ENCODE measurements around the gene AP1G1. TPM values are rescaled to one million over a fixed set of nuclear protein-coding genes. Genes with fewer than 3 reads are reported as not detected.
A peak's percentile ranks its signal among the peaks of the same experiment; 100 is the strongest.
"Not testable (repeated sequence)": the region's sequence is repeated elsewhere in the genome, so short reads cannot be mapped to it uniquely, and the experiment has no call there.

Gene AP1G1
- total RNA-seq, 2 experiments from 2014 or later, result 65.9 to 66.9 TPM

GRCh38 chr16:71845639-71846430 is 37.2 kb upstream of the AP1G1 start, which contains the start of gene ATXN1L:
Gene ATXN1L, plus strand, starts transcription at chr16:71845976. Its CDS starts 3,765 bp downstream, at chr16:71849741.
- no peaks in the 10 kb centered on the region for H3K27me3 Mint-ChIP-seq
- CTCF ChIA-PET, result interaction anchor here (0.9 kb wide), 1 partner anchor 36 kb away, joined by 5 read pairs; no protein-coding TSS in a partner anchor
- POLR2A ChIA-PET, result interaction anchor here (1.0 to 1.1 kb wide), 2 partner anchors 37 to 38 kb away, joined by 4 to 5 read pairs; partner anchors contain the start of genes AP1G1 and ZNF821

GRCh38 chr16:71843572-71843971 is 34.9 kb upstream of the AP1G1 start:
- DNase-seq, result no peak
- Mint-ChIP-seq H3K4me3 (no peak overlapping the region), H3K27me3 (no peaks in the 10 kb centered on the region), H3K4me1 (ENCODE audit: low read depth) (peaks cover 40% of the 10 kb centered on the region), H3K27ac (peak overlapping the region; percentile 13), H3K36me3 (peaks cover 7% of the 10 kb centered on the region), H3K9me3 (no peaks in the 10 kb centered on the region)
- intact Hi-C loops (cut with micrococcal nuclease), result no loop called here
- ChIA-PET POLR2A (interaction anchor here (0.8 to 2.1 kb wide), 4 partner anchors 9 to 50 kb away, joined by 3 to 7 read pairs (median 4); partner anchors contain the start of gene AP1G1), CTCF (interaction anchor here (0.8 to 1.5 kb wide), 5 partner anchors 35 to 278 kb away, joined by 3 to 8 read pairs (median 5); partner anchors contain the start of gene AP1G1)

More at GRCh38 chr16:71845639-71846430, 37.2 kb upstream of the AP1G1 start, which contains the start of gene ATXN1L:
- Mint-ChIP-seq H3K27ac (peak within 1 kb of the TSS; percentile 92), H3K9me3 (no peaks in the 10 kb centered on the region), H3K4me1 (ENCODE audit: low read depth) (peaks cover 41% of the 10 kb centered on the region), H3K36me3 (peaks cover 23% of the 10 kb centered on the region), H3K4me3 (peak within 1 kb of the TSS; percentile 91)
- intact Hi-C loops (cut with micrococcal nuclease), result loop anchor here (1.0 kb wide), 2 partner anchors 10 to 49 kb away; partner anchors contain the start of gene IST1
- peak; percentile 95 for DNase-seq

- CTCF ChIA-PET, result interaction anchor here (1.4 kb wide), 1 partner anchor 43 kb away, joined by 8 read pairs; no protein-coding TSS in a partner anchor
- no peaks in the 10 kb centered on the region for H3K27me3 Mint-ChIP-seq
Measured at GRCh38 chr16:71840052-71840451, 31.4 kb upstream of the AP1G1 start.

GRCh38 chr16:71837150-71837549 is 28.5 kb upstream of the AP1G1 start:
- DNase-seq, result no peak
- intact Hi-C loops (cut with micrococcal nuclease), result no loop called here
- Mint-ChIP-seq H3K27me3 (no peaks in the 10 kb centered on the region), H3K27ac (no peak overlapping the region), H3K4me3 (no peak overlapping the region), H3K9me3 (no peaks in the 10 kb centered on the region), H3K4me1 (ENCODE audit: low read depth) (peaks cover 10% of the 10 kb centered on the region), H3K36me3 (no peaks in the 10 kb centered on the region)
- ChIA-PET POLR2A (no interaction called here), CTCF (no interaction called here)

More at GRCh38 chr16:71840052-71840451, 31.4 kb upstream of the AP1G1 start:
- no peak for DNase-seq
- Mint-ChIP-seq H3K4me1 (ENCODE audit: low read depth) (peaks cover 20% of the 10 kb centered on the region), H3K4me3 (no peak overlapping the region), H3K9me3 (no peaks in the 10 kb centered on the region), H3K36me3 (no peaks in the 10 kb centered on the region), H3K27ac (no peak overlapping the region)
- intact Hi-C loops (cut with micrococcal nuclease), result no loop called here
- POLR2A ChIA-PET, result interaction anchor here (1.1 kb wide), 1 partner anchor 24 kb away, joined by 3 read pairs; no protein-coding TSS in a partner anchor

- Mint-ChIP-seq H3K27ac (no peak overlapping the region), H3K4me3 (no peak overlapping the region), H3K27me3 (no peaks in the 10 kb centered on the region), H3K9me3 (no peaks in the 10 kb centered on the region), H3K4me1 (ENCODE audit: low read depth) (peaks cover 7% of the 10 kb centered on the region), H3K36me3 (no peaks in the 10 kb centered on the region)
- POLR2A ChIA-PET, result interaction anchor here (1.5 kb wide), 1 partner anchor 9 kb away, joined by 4 read pairs; no protein-coding TSS in a partner anchor
- DNase-seq, result no peak
- CTCF ChIA-PET, result no interaction called here
- intact Hi-C loops (cut with micrococcal nuclease), result no loop called here
Measured at GRCh38 chr16:71834291-71834690, 25.7 kb upstream of the AP1G1 start.

GRCh38 chr16:71832112-71832511 is 23.5 kb upstream of the AP1G1 start:
- CTCF ChIA-PET; H3K27ac Mint-ChIP-seq; DNase-seq; intact Hi-C loops (cut with micrococcal nuclease); H3K9me3 Mint-ChIP-seq; H3K36me3 Mint-ChIP-seq; H3K4me3 Mint-ChIP-seq; H3K4me1 Mint-ChIP-seq (ENCODE audit: low read depth); H3K27me3 Mint-ChIP-seq: not testable (repeated sequence)
- POLR2A ChIA-PET, result interaction anchor here (0.6 kb wide), 1 partner anchor 154 kb away, joined by 4 read pairs; no protein-coding TSS in a partner anchor

GRCh38 chr16:71831698-71832097 is 23.1 kb upstream of the AP1G1 start:
- H3K4me3 Mint-ChIP-seq; DNase-seq; H3K9me3 Mint-ChIP-seq; H3K36me3 Mint-ChIP-seq; CTCF ChIA-PET; H3K27me3 Mint-ChIP-seq; H3K4me1 Mint-ChIP-seq (ENCODE audit: low read depth); H3K27ac Mint-ChIP-seq; intact Hi-C loops (cut with micrococcal nuclease): not testable (repeated sequence)
- POLR2A ChIA-PET, result interaction anchor here (0.6 kb wide), 1 partner anchor 154 kb away, joined by 4 read pairs; no protein-coding TSS in a partner anchor

- intact Hi-C loops (cut with micrococcal nuclease), result no loop called here
- POLR2A ChIA-PET, result interaction anchor here (0.7 to 1.3 kb wide), 2 partner anchors 13 to 22 kb away, joined by 3 read pairs; no protein-coding TSS in a partner anchor
- no peak for DNase-seq
- Mint-ChIP-seq H3K4me3 (no peak overlapping the region), H3K36me3 (peaks cover 7% of the 10 kb centered on the region), H3K27me3 (no peaks in the 10 kb centered on the region), H3K27ac (no peak overlapping the region), H3K9me3 (no peaks in the 10 kb centered on the region), H3K4me1 (ENCODE audit: low read depth) (peaks cover 7% of the 10 kb centered on the region)
- CTCF ChIA-PET, result no interaction called here
Measured at GRCh38 chr16:71830359-71830758, 21.7 kb upstream of the AP1G1 start.

- H3K27ac Mint-ChIP-seq, result no peak overlapping the region
- no peaks in the 10 kb centered on the region for H3K9me3 Mint-ChIP-seq
- H3K4me3 Mint-ChIP-seq, result no peak overlapping the region
- CTCF ChIA-PET, result no interaction called here
- intact Hi-C loops (cut with micrococcal nuclease), result no loop called here
- no peak for DNase-seq
- H3K4me1 Mint-ChIP-seq (ENCODE audit: low read depth), result no peaks in the 10 kb centered on the region
- H3K36me3 Mint-ChIP-seq, result peaks cover 7% of the 10 kb centered on the region
- POLR2A ChIA-PET, result no interaction called here
- H3K27me3 Mint-ChIP-seq, result no peaks in the 10 kb centered on the region
Measured at GRCh38 chr16:71826533-71827017, 17.9 kb upstream of the AP1G1 start.

GRCh38 chr16:71817155-71817500 is 8.5 kb upstream of the AP1G1 start:
- Mint-ChIP-seq H3K4me1 (ENCODE audit: low read depth) (peaks cover 25% of the 10 kb centered on the region), H3K27ac (peak overlapping the region; percentile 96), H3K4me3 (peak overlapping the region; percentile 27)
- ChIA-PET POLR2A (interaction anchor here (0.9 to 2.2 kb wide), 3 partner anchors 9 to 66 kb away, joined by 3 to 23 read pairs (median 3); partner anchors contain the start of gene AP1G1), CTCF (interaction anchor here (1.3 to 1.7 kb wide), 2 partner anchors 11 to 65 kb away, joined by 3 to 7 read pairs; no protein-coding TSS in a partner anchor)
- DNase-seq; H3K36me3 Mint-ChIP-seq; H3K9me3 Mint-ChIP-seq; H3K27me3 Mint-ChIP-seq; intact Hi-C loops (cut with micrococcal nuclease): not testable (repeated sequence)

GRCh38 chr16:71811261-71811803 is 2.7 kb upstream of the AP1G1 start:
- no peak for DNase-seq
- intact Hi-C loops (cut with micrococcal nuclease), result no loop called here
- peak overlapping the region; percentile 74 for H3K27ac Mint-ChIP-seq
- CTCF ChIA-PET, result interaction anchor here (0.6 to 1.3 kb wide), 2 partner anchors 12 to 71 kb away, joined by 3 to 7 read pairs; no protein-coding TSS in a partner anchor
- H3K9me3 Mint-ChIP-seq, result no peaks in the 10 kb centered on the region
- H3K36me3 Mint-ChIP-seq, result peaks cover 2% of the 10 kb centered on the region
- POLR2A ChIA-PET, result interaction anchor here (0.6 kb wide), 1 partner anchor 28 kb away, joined by 5 read pairs; no protein-coding TSS in a partner anchor
- peaks cover 33% of the 10 kb centered on the region for H3K4me1 Mint-ChIP-seq (ENCODE audit: low read depth)
- no peaks in the 10 kb centered on the region for H3K27me3 Mint-ChIP-seq
- H3K4me3 Mint-ChIP-seq, result peak overlapping the region; percentile 26

- H3K9me3 Mint-ChIP-seq; H3K36me3 Mint-ChIP-seq; POLR2A ChIA-PET; intact Hi-C loops (cut with micrococcal nuclease); H3K27me3 Mint-ChIP-seq: not testable (repeated sequence)
- peaks cover 32% of the 10 kb centered on the region for H3K4me1 Mint-ChIP-seq (ENCODE audit: low read depth)
- H3K27ac Mint-ChIP-seq, result peak overlapping the region; percentile 99
- CTCF ChIA-PET, result interaction anchor here (1.3 kb wide), 1 partner anchor 72 kb away, joined by 7 read pairs; no protein-coding TSS in a partner anchor
- peak; percentile 21 for DNase-seq
- peak overlapping the region; percentile 90 for H3K4me3 Mint-ChIP-seq
Measured at GRCh38 chr16:71810155-71810530, 1.5 kb upstream of the AP1G1 start.

All from activated CD4-positive, alpha-beta memory T cell treated with anti-CD3 and anti-CD28 coated beads for 36 hours (primary cell).